Prostate gland (tissue), 2 donors: ENCODE measurements around the gene LRRC71. TPM values are rescaled to one million over a fixed set of nuclear protein-coding genes. Genes with fewer than 3 reads are reported as not detected.

ENCODE experiments used
- DNase-seq: peaks from one replicate; pipeline ENCODE4 v3.0.0-alpha.2; 2019; ENCODE audit warnings: low spot score
- H3K27ac ChIP-seq, 2 donors: fragments of 200-600 bp; sonication (generic); 2 replicates each; pipeline ENCODE4 v1.5.1; 2017 to 2019
- H3K27me3 ChIP-seq: fragments of 200-600 bp; sonication (generic); replicated peaks from 2 replicates; pipeline ENCODE4 v1.5.1; 2019; ENCODE audit not compliant: insufficient read depth
- H3K36me3 ChIP-seq, 2 donors: fragments of 200-600 bp; sonication (generic); 1 replicate in 1 of 2; 2 replicates in 1 of 2; pipeline versions ENCODE4 v1.5.1 to v1.8.1; 2017 to 2019
- H3K4me1 ChIP-seq: fragments of 200-600 bp; sonication (generic); replicated peaks from 2 replicates; pipeline ENCODE4 v1.5.1; 2019
- H3K4me3 ChIP-seq, 2 donors: fragments of 200-600 bp; sonication (generic); 2 replicates each; pipeline ENCODE4 v1.5.1; 2017 to 2019
- H3K9me3 ChIP-seq: fragments of 200-600 bp; sonication (generic); 2 replicates; pipeline ENCODE4 v1.5.1; 2017
- POLR2A ChIP-seq: fragments of 450-650 bp; IDR thresholded peaks from one replicate; pipeline ENCODE4 v1.6.1; 2016; ENCODE audit warnings: antibody characterized with exemption, mild to moderate bottlenecking
- POLR2AphosphoS5 ChIP-seq: sonication (generic); formaldehyde crosslinking; IDR thresholded peaks from one replicate; pipeline ENCODE4 v1.6.1; 2017; ENCODE audit warnings: antibody characterized with exemption
- WGBS: methylation state at CpG from one replicate; pipeline ENCODE4 v1.1.5; 2018; 5-methylcytosine and 5-hydroxymethylcytosine counted together
- intact Hi-C: fragments of 100-400 bp; cut with DNase I; formaldehyde crosslinking; loops from one replicate; pipeline ENCODE4 v1.14.2; 2022
- total RNA-seq, 2 donors: library from RNA; depleted of rRNA; stranded (reverse); fragments of >200 nt; gene quantifications; one replicate each; pipeline ENCODE4 v1.1.0, GENCODE V29; 2016
- TF ChIP-seq, protein P1 (sequence below), 4 experiments: fragments of 200-600 bp in 2 of 4; fragments of 450-650 bp in 2 of 4; sonication (generic) in 2 of 4; IDR thresholded peaks; 1 replicate in 3 of 4; 2 replicates in 1 of 4; pipeline ENCODE4 v1.5.1; 2016 to 2019; ENCODE audit warnings: antibody characterized with exemption in 4 of 4, mild to moderate bottlenecking in 2 of 4, moderate library complexity in 2 of 4

Gene LRRC71
- total RNA-seq, 2 donors from 2014 or later = 3.7 TPM; not detected in 1

DNA sequence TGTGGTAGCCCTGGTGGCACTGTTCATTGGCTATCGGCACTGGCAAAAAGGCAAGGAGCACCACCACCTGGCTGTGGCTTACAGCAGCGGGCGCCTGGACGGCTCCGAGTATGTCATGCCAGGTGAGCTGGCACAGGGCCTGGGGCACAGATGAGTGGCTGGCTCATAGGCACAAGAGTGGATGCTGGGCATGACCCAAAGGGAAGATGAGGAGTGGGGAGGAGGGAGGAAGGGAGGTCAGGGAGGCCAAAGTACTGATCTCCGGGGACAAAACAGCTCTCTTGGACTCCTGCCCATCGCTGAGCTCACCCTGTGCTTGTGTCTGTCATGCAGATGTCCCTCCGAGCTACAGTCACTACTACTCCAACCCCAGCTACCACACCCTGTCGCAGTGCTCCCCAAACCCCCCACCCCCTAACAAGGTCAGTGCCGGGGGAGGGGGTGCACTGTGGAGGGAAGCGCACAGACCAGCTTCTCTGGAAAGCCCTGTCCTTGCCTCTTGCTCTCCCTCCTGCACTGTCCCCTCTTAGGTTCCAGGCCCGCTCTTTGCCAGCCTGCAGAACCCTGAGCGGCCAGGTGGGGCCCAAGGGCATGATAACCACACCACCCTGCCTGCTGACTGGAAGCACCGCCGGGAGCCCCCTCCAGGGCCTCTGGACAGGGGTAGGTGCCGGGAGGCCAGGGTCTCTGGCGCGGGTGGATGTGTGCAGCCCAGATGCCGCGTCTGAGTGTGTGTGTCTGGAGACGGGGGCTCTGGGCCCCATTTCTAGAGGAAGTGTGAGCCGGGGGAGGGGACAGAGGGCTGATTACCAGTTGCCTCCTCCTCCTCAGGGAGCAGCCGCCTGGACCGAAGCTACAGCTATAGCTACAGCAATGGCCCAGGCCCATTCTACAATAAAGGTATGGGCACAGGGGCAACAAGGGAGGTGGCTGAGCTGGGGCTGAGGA, 7.3 kb upstream of the LRRC71 start:
- TF ChIP-seq POLR2AphosphoS5 = no peak
- TF ChIP-seq POLR2A = no peak
- TF ChIP-seq, protein P1, sequence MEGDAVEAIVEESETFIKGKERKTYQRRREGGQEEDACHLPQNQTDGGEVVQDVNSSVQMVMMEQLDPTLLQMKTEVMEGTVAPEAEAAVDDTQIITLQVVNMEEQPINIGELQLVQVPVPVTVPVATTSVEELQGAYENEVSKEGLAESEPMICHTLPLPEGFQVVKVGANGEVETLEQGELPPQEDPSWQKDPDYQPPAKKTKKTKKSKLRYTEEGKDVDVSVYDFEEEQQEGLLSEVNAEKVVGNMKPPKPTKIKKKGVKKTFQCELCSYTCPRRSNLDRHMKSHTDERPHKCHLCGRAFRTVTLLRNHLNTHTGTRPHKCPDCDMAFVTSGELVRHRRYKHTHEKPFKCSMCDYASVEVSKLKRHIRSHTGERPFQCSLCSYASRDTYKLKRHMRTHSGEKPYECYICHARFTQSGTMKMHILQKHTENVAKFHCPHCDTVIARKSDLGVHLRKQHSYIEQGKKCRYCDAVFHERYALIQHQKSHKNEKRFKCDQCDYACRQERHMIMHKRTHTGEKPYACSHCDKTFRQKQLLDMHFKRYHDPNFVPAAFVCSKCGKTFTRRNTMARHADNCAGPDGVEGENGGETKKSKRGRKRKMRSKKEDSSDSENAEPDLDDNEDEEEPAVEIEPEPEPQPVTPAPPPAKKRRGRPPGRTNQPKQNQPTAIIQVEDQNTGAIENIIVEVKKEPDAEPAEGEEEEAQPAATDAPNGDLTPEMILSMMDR (IDR thresholded peaks at IDR 0.05) = no peak
- Histone ChIP-seq H3K27ac (no peak overlapping the region), H3K9me3 (no peaks in the 10 kb centered on the region), H3K36me3 (no peaks in the 10 kb centered on the region), H3K4me1 (no peaks in the 10 kb centered on the region), H3K4me3 (no peak overlapping the region), H3K27me3 (no peaks in the 10 kb centered on the region)
- DNase-seq = no peak
- WGBS = 73% methylated on average over 23 of the region's 24 CpGs
- intact Hi-C loops = no loop called here

DNA sequence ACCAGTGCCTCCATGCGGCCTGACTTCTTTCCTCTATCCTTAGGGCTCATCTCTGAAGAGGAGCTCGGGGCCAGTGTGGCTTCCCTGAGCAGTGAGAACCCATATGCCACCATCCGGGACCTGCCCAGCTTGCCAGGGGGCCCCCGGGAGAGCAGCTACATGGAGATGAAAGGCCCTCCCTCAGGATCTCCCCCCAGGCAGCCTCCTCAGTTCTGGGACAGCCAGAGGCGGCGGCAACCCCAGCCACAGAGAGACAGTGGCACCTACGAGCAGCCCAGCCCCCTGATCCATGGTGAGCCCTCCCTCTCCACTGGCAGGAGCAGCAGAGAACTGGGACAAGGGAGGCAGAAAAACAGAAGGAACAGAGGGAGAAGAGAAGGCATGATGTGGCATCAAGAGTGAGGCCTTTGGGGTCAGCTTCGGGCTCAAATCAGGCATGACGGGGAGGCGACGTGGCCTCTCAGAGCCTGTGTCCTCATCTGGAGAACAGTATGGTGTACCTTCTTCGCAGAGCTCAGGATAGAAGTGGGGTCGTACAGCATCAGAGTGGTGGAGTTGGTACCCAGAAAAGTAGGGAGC, 6.5 kb upstream of the LRRC71 start:
- Histone ChIP-seq H3K36me3 (no peaks in the 10 kb centered on the region), H3K4me3 (no peak overlapping the region), H3K4me1 (no peaks in the 10 kb centered on the region), H3K27ac (no peak overlapping the region), H3K9me3 (no peaks in the 10 kb centered on the region), H3K27me3 (no peaks in the 10 kb centered on the region)
- 91% methylated on average over 13 of the region's 13 CpGs for WGBS
- TF ChIP-seq POLR2A (no peak), POLR2AphosphoS5 (no peak)
- TF ChIP-seq, protein P1 (IDR thresholded peaks at IDR 0.05) = no peak
- no peak for DNase-seq
- intact Hi-C loops = no loop called here

DNA sequence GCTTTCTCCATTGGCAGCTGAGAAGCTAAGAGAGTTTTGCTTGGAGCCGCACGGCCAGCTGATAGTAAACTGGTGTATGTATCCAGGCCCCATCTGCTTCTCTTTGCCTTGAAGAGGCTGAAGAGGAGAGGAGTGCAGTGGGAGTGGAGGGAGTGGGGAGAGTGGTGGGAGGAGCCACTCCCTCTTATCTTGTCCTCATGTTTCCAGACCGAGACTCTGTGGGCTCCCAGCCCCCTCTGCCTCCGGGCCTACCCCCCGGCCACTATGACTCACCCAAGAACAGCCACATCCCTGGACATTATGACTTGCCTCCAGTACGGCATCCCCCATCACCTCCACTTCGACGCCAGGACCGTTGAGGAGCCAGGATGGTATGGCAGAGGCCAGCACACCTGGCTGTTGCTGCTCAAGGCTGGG, 6.0 kb upstream of the LRRC71 start:
- H3K4me3 ChIP-seq = no peak overlapping the region
- 86% methylated on average over 9 of the region's 9 CpGs for WGBS
- DNase-seq = no peak
- no peaks in the 10 kb centered on the region for H3K27me3 ChIP-seq
- intact Hi-C loops = no loop called here
- no peaks in the 10 kb centered on the region for H3K4me1 ChIP-seq
- H3K36me3 ChIP-seq = no peaks in the 10 kb centered on the region
- H3K27ac ChIP-seq = no peak overlapping the region
- no peaks in the 10 kb centered on the region for H3K9me3 ChIP-seq
- TF ChIP-seq POLR2AphosphoS5 (no peak), POLR2A (no peak)
- TF ChIP-seq, protein P1 (IDR thresholded peaks at IDR 0.05) = no peak

DNA sequence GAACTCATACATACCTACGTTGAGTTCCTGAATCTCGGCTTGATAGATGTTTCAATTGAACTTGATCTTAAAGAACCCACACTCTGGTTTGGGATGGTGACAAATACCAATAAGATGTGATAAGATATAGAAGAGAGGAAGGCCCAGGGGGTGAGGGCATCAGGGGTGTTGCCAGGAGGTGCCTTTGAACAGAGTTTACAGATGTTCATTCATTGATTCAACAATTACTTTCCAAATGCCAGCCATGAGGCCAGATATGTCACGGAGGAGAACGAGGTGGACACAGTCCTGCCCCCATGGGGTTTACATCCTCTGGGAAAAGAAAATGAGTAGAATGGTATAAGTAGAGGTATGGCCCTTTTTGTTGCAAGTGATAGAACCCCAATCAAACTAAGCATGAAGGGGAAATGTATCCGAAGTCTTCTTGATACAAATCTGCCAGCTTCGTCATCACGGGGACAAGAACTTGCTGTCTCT, 659 bp downstream of the LRRC71 start:
- TF ChIP-seq POLR2AphosphoS5 (no peak), POLR2A (no peak)
- TF ChIP-seq, protein P1 (IDR thresholded peaks at IDR 0.05) = no peak
- H3K27me3 ChIP-seq = no peaks in the 10 kb centered on the region
- no peak for DNase-seq
- no peak overlapping the region for H3K4me3 ChIP-seq
- no peaks in the 10 kb centered on the region for H3K36me3 ChIP-seq
- intact Hi-C loops = no loop called here
- H3K27ac ChIP-seq = no peak overlapping the region
- no peaks in the 10 kb centered on the region for H3K9me3 ChIP-seq
- no peaks in the 10 kb centered on the region for H3K4me1 ChIP-seq
- WGBS = 66% methylated on average over 7 of the region's 7 CpGs
